Hepatocyte (in vitro differentiated cells): ENCODE results near the gene SLC22A8.

ENCODE experiments used
- EZH2 ChIP-seq: fragments of 200-600 bp; sonication (generic); IDR thresholded peaks from 2 replicates; pipeline ENCODE4 v1.6.1; 2016; ENCODE audit warnings: antibody characterized with exemption, mild to moderate bottlenecking, borderline replicate concordance
- EZH2phosphoT487 ChIP-seq: fragments of 200-600 bp; sonication (generic); IDR thresholded peaks from one replicate; pipeline ENCODE4 v1.6.1; 2018; ENCODE audit warnings: antibody characterized with exemption, mild to moderate bottlenecking, low read depth, moderate library complexity; ENCODE audit not compliant: unreplicated experiment, severe bottlenecking
- TF ChIP-seq, protein P1 (sequence below): fragments of 200-600 bp; sonication (generic); IDR thresholded peaks from 2 replicates; pipeline ENCODE4 v1.5.1; 2016; ENCODE audit warnings: antibody characterized with exemption, mild to moderate bottlenecking; ENCODE audit not compliant: poor library complexity

- TF ChIP-seq, protein P1, sequence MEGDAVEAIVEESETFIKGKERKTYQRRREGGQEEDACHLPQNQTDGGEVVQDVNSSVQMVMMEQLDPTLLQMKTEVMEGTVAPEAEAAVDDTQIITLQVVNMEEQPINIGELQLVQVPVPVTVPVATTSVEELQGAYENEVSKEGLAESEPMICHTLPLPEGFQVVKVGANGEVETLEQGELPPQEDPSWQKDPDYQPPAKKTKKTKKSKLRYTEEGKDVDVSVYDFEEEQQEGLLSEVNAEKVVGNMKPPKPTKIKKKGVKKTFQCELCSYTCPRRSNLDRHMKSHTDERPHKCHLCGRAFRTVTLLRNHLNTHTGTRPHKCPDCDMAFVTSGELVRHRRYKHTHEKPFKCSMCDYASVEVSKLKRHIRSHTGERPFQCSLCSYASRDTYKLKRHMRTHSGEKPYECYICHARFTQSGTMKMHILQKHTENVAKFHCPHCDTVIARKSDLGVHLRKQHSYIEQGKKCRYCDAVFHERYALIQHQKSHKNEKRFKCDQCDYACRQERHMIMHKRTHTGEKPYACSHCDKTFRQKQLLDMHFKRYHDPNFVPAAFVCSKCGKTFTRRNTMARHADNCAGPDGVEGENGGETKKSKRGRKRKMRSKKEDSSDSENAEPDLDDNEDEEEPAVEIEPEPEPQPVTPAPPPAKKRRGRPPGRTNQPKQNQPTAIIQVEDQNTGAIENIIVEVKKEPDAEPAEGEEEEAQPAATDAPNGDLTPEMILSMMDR = peak; percentile 29
- TF ChIP-seq EZH2 (no peak), EZH2phosphoT487 (no peak)
These were observed 5.1 kb upstream of the SLC22A8 start for GRCh38 chr11:63020671-63021291.
